ENCODE data around the gene TNFRSF1B.

Gene TNFRSF1B

DNA sequence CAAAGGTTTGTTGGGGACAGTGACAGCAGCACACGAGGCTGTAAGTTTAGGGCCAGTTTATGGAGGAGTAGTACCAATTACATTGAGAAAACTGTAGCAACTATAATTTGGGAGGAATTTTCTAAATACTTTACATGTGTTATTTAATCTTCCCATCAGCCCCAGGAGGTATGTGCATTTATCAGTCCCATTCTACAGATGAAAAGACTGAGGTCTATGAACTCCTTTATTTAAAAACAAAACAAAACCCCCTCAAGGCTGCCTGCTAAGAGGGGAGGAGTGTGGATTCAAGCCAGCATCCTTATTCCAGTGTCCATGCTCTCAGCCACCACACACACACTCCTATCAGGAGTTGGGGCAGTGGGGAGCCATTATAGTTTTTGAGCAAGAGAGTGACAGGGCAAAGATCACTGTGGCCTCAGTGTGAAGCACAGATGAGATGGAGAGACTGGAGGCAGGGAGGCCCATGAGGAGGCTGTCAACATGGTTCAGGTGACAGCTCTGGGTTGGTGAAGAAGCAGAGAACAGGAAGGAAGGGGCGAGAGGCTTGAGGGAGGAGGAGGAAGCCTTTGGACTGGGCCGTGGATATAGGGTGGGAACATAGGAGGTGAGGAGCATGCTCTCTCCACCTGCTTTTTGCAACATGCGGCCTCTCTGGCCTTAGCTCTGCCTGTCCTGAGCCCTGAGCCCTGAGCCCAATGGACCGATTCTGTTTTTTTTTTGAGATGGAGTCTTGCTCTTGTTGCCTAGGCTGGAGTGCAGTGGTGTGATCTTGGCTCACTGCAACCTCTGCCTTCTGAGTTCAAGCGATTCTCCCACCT lies 9.7 kb downstream of the TNFRSF1B start:
- no peak for FAIRE-seq

DNA sequence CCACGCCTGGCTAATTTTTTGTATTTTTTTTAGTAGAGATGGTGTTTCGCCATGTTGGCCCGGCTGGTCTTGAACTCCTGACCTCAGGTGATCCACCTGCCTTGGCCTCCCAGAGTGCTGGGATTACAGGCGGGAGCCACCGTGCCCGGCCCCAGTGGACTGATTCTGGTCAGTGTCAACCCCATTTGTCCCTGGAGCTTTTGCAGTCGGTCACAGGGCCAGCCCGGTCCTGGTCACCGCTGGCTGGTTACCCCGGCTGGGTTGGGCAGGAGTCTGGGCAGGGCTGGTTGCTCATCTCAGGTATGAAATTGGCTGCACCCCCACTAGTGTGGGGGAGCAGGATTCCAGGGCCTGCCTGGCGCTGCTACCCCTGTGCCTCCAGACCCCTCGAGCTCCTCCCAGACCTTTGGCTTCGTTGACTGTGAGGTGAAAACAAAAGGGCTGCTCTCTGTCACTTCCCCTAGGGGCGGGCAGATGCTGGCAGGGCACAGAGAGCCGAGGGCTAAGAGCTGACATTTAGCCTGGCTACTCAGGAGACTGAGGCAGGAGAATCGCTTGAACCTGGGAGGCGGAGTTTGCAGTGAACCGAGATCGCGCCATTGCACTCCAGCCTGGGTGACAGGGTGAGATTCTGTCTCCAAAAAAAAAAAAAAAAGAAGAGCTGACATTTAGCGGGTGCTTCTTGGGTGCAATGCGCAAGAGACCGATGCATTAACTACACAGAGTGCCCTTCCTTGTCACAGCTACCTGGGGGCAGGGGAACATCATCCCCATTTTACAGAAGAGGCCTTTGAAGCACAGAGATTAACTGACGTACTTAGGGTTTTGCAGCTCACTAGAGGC lies 10.6 kb downstream of the TNFRSF1B start:
- FAIRE-seq: no peak

DNA sequence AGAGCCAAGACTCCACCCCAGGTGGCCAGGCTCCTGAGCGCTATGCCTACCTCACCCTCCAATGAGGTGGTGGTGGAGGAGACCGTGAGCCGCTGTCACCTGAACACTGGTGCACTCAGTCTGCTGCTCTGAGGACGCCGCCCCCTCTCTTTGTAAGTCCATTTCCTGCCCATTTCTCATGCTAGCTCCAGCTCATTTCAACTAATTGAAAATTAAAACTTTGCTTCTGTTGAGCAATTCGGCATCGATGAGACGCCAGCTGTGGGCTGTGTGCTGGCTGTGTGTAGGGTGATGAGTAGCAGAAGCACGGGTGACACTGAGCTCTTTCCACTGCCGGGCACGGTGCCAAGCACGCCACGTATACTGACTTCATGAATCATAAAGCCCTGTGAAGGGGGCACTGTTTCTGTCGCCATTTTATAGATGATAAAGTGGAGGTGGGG lies 11.2 kb downstream of the TNFRSF1B start:
- no peak for FAIRE-seq

DNA sequence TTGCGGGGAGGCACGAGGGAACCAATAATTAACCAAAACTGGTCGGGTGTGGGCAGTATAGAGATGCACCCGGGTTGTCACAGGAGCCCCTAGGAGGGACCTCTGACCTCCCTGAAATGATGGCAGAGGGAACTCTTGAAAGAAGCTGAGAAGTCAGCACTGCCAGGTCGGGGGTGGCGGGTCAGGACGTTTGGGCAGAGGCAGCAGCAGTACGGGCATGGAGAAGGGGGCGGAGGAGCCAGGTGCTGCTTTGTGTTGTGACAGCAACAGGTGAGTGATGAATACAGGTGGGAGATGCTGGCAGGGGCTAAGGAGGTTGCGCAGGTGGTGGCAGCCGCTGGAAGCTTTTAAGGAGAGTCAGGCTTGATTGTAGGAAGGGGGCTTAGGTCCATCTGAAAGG lies 11.7 kb downstream of the TNFRSF1B start:
- no peak for FAIRE-seq

DNA sequence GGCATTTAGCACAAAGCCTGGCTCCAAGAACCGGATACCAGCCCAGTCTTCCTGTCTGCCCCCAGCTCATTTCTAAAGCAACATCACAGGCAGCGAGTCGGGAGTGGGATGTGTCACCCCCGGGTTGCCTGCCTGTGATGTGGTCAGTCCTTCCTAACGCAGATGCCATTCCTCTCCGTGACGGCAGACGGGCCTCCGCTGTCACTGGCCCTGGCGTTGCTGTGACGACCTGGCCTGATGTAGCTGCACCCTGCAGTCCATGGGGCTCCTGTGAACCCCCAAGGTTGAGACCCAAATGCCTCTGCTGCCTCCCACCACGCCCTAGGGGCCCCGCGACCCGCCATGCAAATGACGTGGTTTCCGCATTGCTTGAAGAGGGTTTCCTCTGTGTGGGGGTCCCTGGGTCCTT lies 12.3 kb downstream of the TNFRSF1B start:
- FAIRE-seq: no peak

DNA sequence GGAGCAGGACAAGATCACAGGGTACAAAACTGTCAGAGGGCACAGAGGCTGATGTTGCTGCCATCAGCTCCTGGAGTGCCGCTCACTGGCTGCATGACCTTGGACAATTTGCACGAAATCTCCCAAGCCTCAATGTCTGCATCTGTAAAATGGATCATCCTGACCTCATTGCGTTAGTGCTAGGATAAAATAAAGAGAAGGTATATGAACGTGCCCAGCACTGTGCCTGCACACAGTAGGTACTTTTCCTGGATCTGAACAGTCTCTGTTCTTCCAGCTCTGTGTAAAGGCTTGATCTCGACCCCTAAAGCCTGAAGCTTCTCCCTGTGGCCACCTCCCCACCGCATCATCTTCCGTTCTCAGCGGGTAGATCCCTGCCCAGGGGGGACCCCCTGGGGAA lies 12.9 kb downstream of the TNFRSF1B start:
- FAIRE-seq: no peak

DNA sequence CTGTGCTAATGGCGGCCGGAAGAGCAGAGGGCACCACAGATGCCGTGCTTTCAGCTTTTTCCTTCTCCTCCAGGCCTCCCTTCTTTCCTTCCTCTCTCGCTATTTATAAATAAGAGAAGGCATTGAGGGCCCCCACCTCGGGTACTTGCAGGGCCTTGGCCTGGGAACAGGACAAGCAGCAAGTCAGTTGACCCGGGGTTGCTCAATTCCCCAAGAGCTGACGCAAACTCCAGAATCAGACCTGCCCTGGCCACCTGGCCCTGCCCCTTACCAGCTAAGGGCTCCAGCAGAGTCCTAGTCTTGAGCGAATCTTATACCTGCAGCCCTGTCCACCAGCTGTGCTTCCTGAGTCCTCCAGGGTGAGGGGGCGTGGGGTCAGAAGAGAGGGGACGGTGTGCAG lies 13.5 kb downstream of the TNFRSF1B start:
- FAIRE-seq: no peak

DNA sequence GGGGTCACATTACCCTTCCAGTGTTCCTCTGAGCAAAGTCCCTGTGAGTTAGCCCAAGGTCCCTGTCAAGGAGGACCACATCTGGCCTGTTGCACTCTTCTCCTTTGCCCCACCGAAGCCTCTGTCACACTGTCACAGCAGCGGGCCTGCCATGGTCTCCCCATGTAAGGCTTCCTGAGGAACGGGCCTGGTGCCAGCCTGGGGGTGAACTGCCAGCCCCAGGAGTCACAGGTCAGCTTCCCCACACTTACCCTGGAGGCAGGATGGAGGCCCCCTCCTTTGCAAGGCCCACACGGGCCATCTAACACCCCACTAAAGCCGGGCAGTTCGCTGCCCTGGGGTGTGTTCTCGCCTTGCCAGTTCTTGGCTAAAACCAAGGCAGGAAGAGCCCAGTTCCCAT lies 14.1 kb downstream of the TNFRSF1B start:
- FAIRE-seq: no peak

DNA sequence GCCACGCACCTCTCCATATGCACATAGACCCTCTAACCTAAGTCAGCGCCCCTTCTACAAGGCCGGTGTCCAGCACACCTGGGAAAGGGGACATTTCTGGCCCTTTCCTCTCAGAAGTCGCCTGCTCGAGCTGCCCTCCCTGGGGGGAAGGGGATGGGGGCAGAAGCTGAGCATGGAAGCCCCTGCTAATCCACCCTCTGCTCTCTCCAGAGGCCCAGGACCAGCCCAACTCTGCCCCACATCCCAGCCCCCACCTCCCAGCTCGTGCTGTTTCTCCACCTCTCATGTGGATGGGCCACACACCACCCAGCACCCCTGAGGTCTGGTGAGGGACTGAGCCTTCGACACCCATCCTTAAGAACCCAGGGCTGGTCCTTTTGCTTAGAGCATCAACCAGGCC lies 14.8 kb downstream of the TNFRSF1B start:
- no peak for FAIRE-seq

DNA sequence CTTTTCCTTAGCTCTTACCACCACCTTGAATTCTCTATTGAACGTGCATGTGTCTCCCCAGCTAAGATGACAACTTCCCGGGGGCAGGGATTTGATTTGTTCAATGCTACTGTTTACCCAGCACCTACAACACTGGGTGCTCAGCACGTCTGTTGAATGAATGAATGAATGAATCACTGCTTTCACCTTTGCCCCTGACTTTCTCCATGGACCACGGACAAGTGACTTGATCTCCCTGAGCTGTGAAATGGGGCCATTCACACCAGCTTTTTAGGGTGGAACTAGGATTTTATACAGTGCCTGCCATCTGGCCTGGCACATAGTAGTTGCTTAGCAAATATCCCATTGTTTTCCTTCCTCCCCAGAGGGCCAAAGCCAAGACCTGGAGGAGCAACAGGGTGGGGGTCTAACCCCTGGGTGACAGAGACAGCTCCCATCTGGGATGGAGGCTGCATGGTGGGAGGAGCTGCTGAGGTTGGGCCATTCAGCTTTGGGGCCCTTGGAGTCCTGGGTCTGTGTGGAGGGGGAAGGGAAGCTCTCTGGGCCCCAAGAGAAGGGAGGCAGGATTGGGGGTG lies 15.7 kb downstream of the TNFRSF1B start:
- no peak for FAIRE-seq

DNA sequence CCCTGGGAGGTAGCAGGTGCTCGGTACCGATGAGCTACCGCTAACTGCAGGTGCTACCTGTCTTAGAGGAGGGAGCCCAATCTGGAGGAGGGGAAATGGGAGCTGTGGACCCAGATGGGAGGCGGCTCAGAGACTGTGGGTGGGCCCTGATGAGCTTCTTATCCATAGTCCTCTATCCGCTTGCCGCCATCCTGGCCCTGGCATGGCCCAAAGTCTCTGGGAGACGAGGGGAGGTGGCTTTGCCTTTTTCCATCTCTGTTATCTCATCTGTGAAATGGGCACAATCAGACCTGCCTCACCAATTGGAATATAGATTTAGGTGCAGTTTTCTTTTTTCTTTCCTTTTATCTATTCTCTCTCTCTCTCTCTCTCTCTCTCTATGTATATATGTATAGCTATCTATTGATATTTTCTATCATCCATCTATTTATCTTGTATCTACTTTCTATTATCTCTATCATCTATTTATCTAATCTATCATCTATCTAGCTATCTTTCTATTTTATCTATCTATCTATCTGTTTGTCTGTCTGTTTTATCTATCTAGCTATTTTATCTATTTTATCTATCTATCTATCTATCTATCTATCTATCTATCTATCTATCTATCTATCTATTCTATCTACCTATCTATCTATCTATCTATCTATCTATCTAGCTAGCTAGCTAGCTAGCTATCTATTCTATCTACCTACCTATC lies 16.5 kb downstream of the TNFRSF1B start:
- FAIRE-seq: no peak

DNA sequence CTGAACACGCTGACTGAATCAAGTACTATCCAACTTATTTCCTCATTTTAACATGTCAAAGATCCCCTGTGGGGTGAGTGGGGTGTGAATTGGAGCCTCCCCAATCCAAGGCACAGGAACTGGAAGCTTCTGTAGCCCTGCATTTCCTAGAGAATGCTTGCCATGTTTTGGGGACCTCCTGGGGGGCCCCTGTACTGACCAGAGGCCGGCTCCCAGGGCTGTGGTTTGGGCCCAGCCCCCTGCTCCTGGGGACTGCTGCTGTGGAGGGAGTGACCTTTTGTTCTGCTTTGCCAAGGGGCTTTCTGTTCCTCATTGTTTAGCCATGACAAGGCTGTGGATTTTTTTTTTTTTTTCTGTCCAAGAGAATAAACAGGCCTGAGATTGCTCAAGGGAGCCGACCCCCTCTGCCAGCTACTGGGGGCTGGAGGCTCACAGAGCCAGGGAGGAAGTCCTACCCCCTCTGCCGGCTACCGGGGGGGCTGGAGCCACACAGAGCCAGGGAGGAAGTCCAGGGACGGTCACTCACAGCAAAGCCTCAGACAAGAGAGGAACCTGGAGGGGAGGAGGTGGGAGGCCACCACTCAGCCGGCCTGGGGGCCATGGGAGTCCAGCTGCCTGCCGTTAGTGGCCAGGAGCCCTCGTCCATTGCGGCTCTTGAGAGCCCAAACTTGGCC lies 17.4 kb downstream of the TNFRSF1B start:
- no peak for FAIRE-seq

DNA sequence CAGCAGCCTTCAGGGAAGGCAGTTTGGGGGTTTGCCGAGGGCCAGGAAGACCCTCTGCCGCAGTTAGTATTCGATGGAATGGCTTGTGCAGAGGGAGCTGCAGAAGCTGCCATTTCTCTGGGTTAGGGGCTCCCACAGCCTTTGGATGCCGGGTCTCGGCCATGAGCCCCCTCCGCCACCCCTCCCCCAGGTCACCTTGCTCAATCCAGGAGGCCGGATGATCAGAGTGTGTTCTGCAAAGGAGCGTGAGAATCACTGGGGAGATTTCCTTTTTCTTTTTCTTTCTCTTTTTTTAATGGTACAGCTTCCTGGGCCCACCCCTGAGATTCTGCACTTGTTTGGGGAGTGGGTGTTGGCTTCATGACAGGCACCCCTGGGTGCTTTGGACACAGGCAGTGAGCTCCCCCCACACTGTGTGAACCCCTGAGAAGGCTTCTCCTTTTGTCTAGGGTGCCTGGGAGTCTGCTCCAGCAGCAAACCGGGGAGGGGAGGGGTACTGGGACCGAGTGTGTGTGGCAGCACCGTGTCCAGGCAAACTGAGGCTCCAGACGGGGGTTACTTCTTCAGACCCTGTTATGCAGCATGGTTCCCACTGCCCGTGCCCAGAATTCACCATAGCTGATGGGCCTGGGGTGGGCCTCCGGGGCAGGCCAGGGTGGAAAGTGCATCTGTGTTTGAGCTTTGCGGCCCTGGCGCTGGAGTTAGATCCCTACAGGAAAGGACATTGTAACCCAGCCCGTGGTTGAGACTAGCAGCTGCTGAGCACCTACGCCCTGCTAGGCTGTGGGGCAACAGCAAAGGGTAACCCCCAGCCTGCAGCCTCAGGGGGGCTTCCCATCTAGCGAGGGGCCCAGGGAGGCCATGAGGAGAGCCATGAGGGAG lies 18.5 kb downstream of the TNFRSF1B start:
- no peak for FAIRE-seq

DNA sequence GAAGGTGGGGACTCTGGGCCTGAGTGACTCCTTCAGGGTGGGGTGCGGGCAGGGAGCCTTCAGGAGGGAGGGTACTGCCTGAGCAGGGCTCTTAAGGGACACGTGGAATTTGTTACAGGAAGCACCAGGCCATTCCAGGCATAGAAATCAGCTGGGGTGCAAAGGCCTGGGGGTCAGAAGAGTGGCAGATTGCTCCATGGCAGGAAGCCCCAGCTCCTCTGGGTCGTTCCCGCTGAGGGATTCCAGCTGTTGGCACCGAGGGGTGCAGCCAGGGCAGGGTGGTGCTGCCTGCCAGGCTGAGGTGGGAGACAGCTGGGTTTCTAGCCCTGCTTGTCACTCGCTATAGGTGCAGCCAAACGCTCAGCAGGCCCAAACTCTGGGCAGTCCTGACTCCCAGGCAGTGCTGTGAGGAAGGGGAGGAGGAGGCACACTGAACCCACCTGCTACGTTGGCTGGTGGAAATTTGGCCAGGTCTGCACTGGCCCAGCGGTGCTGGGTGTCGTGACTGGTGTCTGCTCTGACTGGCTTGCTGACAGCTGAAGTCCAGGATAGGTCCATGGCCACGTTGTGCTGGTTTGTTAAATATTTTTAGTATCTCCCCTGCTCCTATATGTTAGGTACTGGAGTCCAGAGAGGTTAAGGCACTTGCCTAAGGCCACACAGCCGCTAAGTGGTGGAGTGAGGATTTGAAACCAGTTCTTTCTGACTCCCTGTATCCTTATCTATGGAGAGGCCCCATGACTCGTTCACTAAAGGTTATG lies 19.3 kb downstream of the TNFRSF1B start:
- no peak for FAIRE-seq

DNA sequence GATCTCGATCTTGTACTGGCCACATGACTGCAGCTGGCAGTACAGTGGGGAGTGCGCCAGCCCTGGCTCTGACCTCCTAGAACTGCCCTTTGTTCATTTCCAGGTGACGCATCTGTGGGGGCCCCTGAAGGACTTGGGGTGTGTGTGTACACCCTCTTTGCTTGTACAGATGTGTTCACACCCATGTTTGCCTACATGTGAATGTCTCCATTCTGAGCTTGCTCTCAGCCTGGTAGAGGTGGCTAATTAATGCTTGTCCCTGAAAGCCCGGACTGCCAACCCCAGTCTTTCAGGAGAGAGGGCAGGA lies 19.8 kb downstream of the TNFRSF1B start:
- no peak for FAIRE-seq

DNA sequence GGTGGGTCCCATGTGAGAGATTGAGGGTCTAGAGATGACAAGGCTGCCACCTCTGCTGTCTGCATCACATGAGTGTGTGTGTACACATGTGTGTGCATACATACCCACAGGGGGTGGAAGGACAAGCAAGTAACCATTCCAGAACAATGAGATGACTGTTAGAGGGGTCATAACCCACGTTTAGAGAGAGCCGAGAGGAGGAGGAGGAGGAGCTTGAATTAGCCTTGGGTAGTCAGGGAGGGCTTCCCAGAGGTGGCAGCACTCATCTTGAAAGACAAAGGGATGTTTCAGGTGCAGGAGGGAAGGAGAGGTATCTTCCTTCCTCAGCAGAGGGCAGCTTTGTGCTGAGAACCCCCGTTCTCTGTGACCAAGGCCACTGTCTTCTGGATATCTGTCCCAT lies 21.3 kb downstream of the TNFRSF1B start:
- no peak for FAIRE-seq

DNA sequence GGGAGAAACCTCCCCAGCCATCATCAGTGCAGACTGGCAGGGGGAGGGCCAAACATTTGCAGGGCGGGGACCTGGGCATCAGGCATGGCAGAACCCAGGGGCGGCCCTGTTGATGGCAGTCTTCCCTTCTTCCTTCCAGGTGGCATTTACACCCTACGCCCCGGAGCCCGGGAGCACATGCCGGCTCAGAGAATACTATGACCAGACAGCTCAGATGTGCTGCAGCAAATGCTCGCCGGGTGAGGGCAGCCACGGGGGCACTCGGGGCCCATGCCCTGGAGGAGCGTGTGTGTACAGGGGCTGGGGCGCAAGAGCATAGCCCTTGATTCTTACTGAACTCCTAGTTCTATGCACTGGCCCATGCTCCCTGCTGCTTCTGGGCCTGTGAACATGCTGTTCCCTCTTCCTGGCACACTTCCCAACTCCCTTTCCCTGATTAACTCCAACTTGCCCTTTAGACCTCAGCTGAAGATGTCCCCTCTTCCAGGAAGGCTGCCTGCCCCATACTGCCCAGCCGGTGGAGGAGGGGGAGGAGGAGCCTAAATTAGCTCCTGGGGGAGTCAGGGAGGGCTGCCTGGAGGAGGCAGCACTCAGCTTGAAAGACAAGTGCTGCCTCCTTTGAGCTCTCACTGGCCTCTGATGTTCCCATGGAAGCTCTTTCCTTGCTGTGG lies 22.0 kb downstream of the TNFRSF1B start:
- FAIRE-seq: no peak

DNA sequence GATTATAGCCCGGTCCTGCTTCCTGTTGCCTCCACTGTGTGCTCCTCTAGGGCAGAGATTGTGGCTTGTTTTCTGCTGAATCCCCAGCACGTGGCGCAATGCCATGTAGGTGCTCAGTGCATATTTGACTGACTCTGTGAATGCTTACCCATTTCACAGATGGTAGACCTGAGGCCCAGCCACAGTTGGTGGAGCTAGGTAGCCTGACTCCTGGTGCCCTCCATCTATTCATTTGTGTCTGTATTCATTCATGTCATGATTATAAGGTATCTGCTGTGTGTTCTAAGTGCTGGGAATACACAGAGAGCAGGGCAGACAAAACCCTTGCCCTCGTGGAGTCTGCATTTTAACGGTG lies 22.5 kb downstream of the TNFRSF1B start:
- no peak for FAIRE-seq

DNA sequence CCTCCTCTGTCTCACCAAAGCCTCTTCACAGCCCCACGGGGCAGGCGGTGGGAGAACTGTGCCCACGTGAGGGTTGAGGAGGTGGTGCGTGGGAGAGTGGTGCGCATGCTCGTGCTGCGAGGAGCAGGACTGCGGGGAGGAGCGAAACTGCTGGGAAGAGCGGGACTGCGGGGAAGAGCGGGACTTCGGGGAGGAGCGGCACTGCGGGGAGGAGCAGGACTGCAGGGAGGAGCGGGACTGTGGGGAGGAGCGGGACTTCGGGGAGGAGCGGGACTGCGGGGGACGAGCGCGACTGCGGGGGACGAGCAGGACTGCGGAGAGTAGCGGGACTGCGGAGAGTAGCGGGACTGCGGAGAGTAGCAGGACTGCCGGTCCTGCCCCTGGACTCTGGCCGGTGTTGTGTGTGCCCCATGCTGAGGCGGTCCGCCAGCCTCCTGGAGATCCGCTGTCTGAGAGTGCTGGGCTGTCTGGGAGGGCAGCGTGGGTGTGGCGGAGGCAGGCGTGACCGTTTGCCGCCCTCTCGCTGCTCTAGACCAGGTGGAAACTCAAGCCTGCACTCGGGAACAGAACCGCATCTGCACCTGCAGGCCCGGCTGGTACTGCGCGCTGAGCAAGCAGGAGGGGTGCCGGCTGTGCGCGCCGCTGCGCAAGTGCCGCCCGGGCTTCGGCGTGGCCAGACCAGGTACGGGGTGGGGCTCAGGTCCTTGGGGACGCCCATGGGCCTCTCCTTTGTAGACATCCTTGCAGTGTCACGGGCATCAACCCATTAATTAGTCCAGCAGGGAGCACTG lies 24.6 kb downstream of the TNFRSF1B start:
- FAIRE-seq: no peak
